GM19455 (cell line): ENCODE data around the gene MCEMP1.
A peak's percentile ranks its signal among the peaks of the same experiment; 100 is the strongest.

Source experiments
- ATAC-seq: cut with Tn5 transposase; IDR thresholded peaks from one replicate; pipeline ENCODE4 v1.9.1; 2021; ENCODE audit not compliant: unreplicated experiment

Gene MCEMP1, protein sequence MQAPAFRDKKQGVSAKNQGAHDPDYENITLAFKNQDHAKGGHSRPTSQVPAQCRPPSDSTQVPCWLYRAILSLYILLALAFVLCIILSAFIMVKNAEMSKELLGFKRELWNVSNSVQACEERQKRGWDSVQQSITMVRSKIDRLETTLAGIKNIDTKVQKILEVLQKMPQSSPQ

GRCh38 chr19:7676854-7677253, at the start of gene MCEMP1:
MCEMP1 (plus strand) TSS chr19:7677090; CDS start chr19:7677121, 31 bp downstream.
- no peak for ATAC-seq

DNA sequence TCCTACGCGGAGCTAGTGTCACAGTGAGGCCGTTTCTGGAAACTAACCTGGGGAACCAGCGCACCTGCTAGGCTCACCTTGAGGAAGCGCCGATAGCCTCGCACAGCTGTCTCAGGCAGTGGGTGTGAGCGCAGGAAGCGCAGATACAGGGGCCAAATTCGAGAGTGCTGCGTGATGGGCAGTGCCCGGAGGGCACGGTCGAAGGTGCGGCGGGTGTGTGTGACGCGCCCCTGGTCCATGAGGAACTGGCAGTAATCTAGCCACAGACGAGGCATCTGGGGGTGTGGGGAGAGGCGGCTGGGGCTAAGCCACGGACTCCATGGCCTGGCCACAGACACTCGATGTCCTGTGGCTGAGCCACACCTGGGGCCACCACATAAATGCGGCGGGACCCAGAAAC, 49.7 kb upstream of the MCEMP1 start:
- no peak for ATAC-seq

GRCh38 chr19:7628589-7629311, 48.1 kb upstream of the MCEMP1 start:
- no peak for ATAC-seq

DNA sequence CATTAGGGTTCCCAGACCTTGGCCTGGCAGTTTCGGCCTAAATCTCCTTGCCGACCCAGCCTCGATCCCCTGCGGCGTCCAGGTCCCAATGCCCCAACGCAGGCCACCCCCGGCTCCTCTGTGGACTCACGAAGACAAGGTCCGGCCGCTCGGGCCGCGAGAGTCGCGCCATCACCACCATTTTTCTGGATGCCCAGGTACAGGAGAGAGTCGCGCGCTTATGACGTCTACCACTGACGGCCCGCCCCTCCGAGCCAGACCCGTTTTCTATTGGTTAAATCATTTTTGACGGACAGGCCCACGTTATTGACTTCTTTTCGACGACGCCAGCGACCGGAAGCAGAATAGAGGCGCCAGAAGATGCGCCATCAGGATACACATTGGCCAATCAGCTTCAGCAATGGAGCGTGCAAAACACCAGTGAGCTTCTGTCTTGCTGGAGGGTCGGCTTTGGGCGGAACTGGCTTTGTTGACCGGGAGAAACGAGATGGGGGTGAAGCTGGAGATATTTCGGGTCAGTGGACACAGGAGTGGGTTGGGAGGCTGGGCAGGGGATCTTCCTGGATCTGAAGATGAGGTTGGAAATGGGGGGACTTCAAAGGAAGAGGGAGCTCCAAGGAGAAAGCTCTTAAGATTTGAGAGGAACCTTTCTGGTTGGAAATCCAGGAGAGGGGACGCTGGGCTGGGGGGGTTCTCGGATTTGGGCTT, 47.4 kb upstream of the MCEMP1 start, which contains the start of the genes PET100 and XAB2:
Gene PET100 (plus strand): TSS at position 447 of the 708 bp plus-strand sequence. CDS start 41 bp downstream, at position 488.
Gene XAB2 (minus strand): TSS at position 199 of the 708 bp plus-strand sequence. CDS start 18 bp downstream, at position 181.
- peak; percentile 92 for ATAC-seq

DNA sequence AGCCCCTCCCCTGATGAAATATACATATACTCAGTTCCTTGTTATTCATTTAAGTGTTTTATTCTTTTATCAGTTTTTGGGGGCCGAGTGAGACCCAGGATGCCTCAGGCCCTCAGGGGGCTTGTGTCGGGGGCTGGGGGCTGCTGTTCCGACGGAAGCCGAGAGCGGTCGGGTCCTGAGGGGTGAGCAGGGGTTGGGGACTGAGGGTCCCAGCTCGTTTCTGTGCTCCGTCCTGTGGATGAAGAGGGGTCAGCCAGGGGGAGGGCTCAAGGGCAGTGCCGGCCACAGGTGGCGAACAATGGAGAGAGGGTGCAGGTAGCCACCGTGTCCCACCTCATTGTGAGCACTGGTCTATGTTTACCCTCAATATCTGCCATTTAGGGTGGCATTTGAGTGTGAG, 45.3 kb upstream of the MCEMP1 start:
- ATAC-seq, result no peak

DNA sequence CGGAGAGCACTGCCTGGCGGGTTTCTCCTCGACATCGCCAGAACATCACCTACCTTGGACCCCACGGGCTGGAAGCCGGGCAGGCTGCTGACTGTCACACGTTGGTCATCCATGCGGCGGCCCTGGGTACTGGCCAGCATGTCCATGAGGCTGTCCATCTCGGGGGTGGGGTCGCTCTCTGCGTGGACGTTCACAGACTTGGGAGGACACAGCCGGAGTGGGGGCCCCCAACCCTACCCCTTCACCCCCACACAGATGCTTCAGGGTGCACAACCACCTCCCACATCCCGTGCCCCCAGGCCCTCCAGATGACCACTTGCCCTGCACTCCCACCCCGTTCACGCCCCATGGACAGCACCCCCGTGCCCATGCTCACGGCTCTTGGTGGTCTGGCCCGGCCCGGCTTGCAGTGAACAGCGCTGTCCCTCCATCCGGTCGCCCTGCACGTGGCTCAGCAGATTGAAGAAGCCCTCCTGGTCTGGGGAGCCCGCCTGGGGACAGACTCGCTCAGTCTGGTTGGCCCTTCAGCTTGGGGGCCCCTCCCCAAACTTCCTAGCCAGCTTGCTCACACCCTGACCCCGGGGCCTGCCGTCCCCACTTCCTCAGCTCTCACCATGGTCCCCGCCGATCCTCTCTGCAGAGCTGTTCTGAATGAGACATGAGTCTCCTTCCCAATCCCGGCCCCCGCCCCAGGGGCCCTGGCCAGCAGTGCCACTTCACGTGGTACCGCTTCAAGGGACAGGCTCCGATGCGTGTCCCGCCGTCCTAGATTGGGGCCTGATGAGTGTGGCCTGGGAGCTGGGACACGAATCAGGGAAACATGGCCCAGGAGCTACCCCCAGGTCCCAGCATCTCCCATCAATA, 44.3 kb upstream of the MCEMP1 start:
- ATAC-seq, result no peak

DNA sequence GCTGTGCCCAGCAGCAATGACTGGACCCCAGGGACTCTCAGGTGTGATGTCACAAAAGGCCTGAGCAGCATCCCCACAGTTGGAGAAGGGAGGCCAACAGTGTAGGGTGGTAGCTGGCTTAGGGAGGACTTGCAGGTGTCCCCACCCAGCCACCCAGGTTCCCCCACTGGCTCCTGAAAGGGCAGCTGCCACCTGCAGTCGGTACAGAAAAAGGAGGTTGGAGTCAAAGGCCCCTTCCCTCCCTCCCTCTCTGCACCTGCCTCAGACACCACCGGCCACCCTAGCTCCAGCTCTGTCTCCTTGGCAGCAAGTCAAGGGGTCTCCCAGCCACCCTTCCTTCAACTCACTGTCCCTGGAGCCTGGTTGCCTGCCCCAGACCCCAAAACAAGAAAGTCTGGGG, 43.2 kb upstream of the MCEMP1 start, which contains the start of gene PCP2:
Gene PCP2 (minus strand): TSS at position 22 of the 400 bp plus-strand sequence. CDS start 262 bp downstream, outside the sequence.
- ATAC-seq, result no peak

GRCh38 chr19:7635670-7636069, 41.2 kb upstream of the MCEMP1 start:
- ATAC-seq, result no peak

- no peak for ATAC-seq
Measured at GRCh38 chr19:7636317-7636690, 40.6 kb upstream of the MCEMP1 start.

DNA sequence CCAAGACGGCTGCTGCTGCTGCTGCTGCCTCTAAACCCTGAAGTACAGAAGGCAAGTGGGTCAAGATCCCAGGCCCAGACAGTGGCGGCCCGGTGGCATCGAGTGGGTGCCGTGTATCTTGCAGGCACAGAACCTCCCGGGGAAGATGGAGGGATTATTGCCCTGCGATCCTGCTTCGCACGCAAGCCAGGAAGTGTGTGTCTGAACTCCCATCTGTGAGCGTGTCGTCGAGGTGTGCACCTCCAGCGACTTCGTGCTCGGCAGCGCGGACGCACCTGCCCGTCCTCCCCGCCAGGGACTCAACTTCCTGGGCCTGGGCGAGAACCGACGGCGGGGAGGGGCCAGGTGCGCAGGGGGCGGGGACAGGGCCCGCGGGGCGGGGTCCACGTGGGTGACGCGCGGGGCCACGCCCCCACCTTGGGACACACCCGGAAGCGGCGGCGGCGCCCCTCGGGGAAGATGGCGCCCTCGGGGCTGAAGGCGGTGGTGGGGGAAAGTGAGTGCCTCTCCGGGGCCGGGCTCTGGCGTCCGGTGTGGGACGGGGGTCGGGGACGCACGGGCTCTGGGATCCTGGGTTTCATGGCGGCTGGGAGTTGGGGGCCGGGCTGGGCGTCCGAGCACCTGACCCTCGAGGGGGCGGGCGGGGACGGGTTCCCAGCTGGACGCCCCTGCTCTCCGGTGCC, 40.1 kb upstream of the MCEMP1 start, which contains the start of gene STXBP2:
Gene STXBP2 (plus strand): TSS at position 420 of the 683 bp plus-strand sequence. CDS start 40 bp downstream, at position 460.
- ATAC-seq, result peak; percentile 69

- ATAC-seq, result no peak
Measured at GRCh38 chr19:7637374-7638256, 39.3 kb upstream of the MCEMP1 start.

DNA sequence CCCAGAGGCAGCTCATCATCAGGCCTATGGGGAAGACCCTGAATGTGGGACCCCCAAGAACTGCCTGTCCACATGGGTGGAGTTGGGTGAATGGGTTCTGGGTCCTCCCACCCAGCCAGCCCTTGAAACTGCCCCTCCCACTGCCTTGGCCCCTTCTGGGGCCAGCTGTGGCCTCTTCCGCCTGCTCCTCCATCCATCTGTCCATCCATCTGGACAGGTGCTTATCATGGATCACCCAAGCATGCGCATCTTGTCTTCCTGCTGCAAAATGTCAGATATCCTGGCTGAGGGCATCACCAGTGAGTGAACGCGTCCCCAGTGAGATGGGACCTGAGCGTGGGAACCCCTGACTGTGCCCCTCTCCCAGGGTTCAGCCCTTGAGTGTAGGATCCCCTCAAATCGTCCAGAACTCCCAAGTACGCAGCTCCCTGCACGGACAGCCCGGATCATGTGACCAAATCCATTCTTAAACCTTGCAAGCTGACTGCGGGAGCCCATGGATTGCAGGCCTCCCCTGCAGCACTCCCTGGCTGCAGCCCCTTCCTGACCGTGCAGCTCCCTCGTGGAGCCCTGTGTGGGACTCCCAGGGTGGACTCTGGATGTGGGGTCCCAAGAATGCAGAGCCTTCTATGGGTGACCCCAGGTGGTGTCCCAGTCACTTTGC, 38.0 kb upstream of the MCEMP1 start:
- no peak for ATAC-seq

GRCh38 chr19:7639863-7640348, 37.0 kb upstream of the MCEMP1 start:
- ATAC-seq, result no peak

DNA sequence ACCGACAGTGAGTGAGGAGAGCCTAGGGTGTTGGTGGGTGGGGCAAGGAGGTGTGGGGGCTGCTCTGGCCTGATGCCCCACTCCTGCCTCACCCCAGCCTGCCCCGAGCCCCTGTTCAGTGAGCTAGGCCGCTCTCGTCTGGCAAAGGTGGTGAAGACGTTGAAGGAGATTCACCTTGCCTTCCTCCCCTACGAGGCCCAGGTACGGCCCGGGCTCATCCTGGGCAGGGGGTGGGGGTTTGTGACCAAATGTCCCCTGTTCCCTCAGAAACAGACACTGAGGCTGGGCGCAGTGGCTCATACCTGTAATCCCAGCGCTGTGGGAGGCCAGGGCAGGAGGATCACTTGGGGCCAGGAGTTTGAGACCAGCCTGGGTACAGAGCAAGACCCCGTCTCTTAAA, 36.1 kb upstream of the MCEMP1 start:
- ATAC-seq, result no peak

- ATAC-seq, result no peak
Measured at GRCh38 chr19:7641290-7642276, 35.3 kb upstream of the MCEMP1 start.

DNA sequence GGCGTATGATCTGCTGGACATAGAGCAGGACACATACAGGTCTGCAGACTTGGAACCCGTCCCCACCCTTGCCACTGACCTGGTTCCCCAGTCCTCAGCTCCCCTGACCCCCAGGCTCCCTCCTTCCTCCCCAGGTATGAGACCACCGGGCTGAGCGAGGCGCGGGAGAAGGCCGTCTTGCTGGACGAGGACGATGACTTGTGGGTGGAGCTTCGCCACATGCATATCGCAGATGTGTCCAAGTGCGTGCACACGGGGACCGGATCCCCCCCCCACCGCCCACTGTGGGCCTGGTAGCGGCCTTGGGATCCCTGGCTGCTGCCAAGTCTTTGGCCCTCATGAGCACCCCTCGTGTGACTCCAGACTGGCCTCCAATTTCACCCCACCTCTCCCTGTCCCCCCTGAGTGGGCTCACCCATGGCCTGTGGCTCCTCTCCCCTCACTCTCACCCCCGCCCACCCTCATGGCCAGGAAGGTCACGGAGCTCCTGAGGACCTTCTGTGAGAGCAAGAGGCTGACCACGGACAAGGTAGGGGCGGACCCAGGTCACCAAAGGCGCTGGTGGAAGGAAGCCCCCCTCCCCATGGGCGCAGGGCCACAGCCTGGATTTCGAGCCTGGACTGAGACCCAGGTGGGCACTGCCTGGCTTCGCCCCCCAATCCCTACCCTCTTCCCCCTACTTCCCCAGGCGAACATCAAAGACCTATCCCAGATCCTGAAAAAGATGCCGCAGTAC, 34.4 kb upstream of the MCEMP1 start:
- no peak for ATAC-seq

- ATAC-seq, result no peak
Measured at GRCh38 chr19:7643031-7643415, 33.9 kb upstream of the MCEMP1 start.
